Cardiac fibroblast (primary cell): ENCODE measurements around the gene TMPRSS12.
"Not testable (repeated sequence)": the region's sequence is repeated elsewhere in the genome, so short reads cannot be mapped to it uniquely, and the experiment has no call there.

Source experiments
- DNase-seq, 2 donors: peaks; one replicate each; pipeline versions ENCODE4 v3.0.0 to v3.0.0-alpha.2; 2010; ENCODE audit warnings: low read depth in 2 of 2
- H3K4me3 ChIP-seq, 2 donors: replicated peaks in 1 of 2; 1 replicate in 1 of 2; 2 replicates in 1 of 2; pipeline ENCODE4 v1.5.1; 2011; ENCODE audit warnings: low read depth in 2 of 2, low read length in 2 of 2, mild to moderate bottlenecking in 2 of 2, moderate library complexity in 1 of 2
- CTCF ChIP-seq: IDR thresholded peaks from one replicate; pipeline ENCODE4 v1.5.1; 2011; ENCODE audit warnings: low read depth, mild to moderate bottlenecking, low read length, inconsistent platforms

Gene TMPRSS12

GRCh38 chr12:50840809-50841487 lies 1.8 kb upstream of the TMPRSS12 start:
- H3K4me3 ChIP-seq, result no peak overlapping the region
- TF ChIP-seq CTCF, result no peak
- no peak for DNase-seq

GRCh38 chr12:50841716-50842531 lies 802 bp upstream of the TMPRSS12 start:
- H3K4me3 ChIP-seq, result no peak overlapping the region
- no peak for TF ChIP-seq CTCF
- no peak for DNase-seq

GRCh38 chr12:50845021-50845647 lies 2.4 kb downstream of the TMPRSS12 start:
- DNase-seq, result no peak
- H3K4me3 ChIP-seq, result no peak overlapping the region
- no peak for TF ChIP-seq CTCF

GRCh38 chr12:50848963-50849362 lies 6.2 kb downstream of the TMPRSS12 start:
- DNase-seq, result no peak
- no peak for TF ChIP-seq CTCF
- H3K4me3 ChIP-seq, result no peak overlapping the region

- not testable (repeated sequence) for H3K4me3 ChIP-seq, DNase-seq
Observed at GRCh38 chr12:50855218-50855617, 12.5 kb downstream of the TMPRSS12 start.

GRCh38 chr12:50855679-50856078 lies 13.0 kb downstream of the TMPRSS12 start:
- not testable (repeated sequence) for H3K4me3 ChIP-seq, DNase-seq

GRCh38 chr12:50859621-50860310 lies 17.0 kb downstream of the TMPRSS12 start:
- no peak for TF ChIP-seq CTCF
- no peak overlapping the region for H3K4me3 ChIP-seq
- no peak for DNase-seq
